Activated T-cell treated with anti-CD3 and anti-CD28 coated beads, Interleukin-2, amount 50 U/mL, for 48 hours (primary cell): ENCODE results near the gene STC2.

ENCODE experiments used
- DNase-seq, 2 experiments: peaks; one replicate each; pipeline ENCODE4 v3.0.0-alpha.2; 2020

Gene STC2

DNA sequence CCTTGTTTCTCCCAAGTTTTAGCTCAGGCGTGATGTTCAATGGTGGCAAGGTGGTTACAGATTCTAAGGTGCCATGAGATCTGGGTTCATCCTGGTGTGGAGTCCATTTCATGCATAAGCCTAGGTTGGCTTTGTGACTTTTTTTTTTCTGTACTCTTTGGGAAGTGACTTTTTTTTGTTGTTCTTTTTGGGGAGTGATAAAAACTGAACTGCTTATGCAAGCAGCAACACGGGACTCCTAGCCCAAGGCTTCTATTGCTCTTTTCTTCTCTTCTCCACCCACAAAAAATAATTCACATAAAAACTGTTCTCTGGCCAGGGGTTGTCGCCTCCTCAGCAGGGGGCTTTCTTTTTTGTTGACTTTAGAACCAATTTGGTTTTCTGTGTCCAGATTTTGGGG is 15.4 kb downstream of the STC2 start:
- DNase-seq: no peak

DNA sequence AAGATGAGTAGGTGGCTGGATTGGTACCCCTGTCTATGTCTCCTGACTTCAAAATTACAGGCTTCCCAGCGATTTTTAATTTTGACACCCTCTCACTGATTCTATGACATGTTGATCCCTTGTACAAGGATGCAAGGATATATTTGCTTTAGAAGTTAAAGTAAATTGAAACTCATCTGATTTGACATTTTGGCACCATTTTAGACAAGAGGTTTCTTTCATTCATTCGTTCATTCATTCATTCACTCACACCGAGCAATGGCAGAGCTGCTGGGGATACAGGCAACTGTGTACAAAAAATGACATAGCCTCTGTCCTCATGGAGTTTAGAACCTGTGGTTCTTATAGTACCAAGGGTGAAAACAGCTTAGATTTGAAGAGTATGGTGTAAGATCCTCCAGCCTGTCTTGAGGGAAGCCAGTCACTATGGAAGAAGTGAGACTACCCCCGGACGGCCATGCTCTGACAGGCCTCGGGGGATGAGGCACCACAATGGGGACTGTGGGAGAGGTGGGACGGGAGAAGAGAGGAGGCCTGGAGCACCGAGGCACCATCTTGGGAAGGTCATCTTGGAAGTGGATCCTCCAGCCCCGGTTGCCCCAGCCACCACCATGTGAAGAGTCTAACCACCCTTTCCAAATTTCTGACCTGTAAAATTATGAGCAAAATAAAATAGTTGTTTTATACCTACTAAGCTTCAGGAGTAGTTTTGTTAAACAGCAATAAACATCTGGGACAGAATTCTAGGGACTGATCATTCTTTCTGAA is 16.2 kb downstream of the STC2 start:
- DNase-seq: no peak

DNA sequence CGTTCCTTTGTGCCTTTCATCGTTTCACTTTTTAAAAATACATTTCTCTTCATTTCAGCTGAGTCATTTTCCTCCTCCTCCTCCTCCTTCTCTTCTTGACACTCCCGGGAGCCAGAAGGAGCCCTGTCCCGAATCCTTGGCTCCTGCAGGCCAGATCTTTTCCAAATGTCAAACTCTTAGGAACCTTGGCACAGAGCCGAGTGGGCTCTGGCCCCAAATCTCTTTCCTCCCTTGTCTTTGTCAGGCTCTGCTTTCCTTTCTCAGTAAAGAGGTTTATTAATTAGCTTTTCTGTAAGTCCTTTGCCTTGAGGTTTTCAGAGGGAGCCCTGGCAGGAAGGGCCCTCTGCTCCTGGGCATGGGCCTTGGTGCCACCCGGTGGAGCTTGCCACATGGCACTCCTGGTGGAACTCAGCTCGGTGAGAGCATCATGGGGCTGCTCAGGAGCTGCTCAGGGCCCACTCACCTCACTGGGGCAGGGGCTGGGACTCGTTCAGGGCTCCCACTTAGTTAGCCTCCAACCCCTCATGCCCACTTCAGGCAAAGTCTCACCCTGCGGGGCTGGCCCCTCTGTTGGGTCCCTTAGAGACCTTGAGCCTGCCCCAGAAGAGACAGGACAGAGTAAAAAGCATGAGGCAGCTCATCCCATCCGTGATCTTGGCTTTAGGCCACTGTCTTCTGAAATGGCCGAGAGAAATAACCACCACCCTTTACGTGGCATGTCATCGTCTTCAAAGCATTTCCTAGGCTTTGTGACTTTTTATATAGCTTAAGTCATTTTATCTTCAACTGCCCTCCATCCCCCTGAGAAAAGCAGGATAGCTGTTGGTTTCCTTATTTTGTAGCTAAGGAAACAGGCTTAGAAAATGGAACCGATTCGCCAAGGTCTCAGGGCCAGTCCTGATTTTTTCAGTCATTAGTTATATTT is 17.1 kb downstream of the STC2 start:
- no peak for DNase-seq

DNA sequence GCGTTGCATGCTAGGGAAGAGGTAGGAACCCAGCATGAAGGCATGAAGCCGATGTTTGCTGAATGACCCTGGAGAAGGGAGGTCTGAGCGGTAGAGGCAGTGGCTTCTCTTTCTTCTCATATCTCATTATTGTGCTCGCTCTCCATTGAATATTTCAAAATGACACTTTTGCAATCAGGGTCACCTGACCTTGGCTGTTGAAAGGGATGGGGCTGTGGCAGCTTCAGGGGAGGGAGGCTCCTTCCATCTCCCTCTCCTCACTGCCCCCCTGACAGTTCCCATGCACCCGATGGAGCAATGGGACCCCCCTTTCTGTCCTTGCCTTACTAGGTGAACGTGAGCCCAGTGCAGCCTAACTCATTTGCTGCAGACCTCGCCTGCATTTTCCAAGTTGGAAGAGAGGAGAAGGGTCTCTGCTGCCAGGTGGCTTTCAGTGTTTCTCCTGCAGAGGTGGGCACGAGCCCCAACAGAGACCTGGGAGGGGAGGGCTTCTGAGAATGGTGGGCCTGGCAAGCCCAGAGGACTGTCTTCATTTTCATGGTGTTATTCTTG is 17.9 kb downstream of the STC2 start:
- no peak for DNase-seq

DNA sequence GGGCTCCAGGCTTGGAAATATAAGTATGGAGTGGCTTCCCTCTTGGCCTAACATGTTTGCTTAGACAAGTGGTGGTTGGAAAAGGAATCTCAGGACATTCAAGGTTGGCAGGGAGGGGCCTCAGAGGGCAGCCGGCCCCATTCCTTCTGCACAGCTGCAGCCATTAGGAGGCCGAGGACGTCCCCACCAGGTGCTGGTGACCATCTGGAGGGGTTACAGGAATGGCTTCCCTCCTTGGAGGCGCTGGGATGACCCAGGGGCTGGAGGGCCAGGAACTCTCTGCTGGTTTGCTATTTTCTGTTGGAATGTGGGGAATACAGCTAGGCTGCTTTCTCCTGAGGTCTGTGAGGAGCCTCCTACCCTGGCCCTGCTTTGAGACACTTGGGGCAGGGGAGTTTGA is 18.5 kb downstream of the STC2 start:
- DNase-seq: no peak

DNA sequence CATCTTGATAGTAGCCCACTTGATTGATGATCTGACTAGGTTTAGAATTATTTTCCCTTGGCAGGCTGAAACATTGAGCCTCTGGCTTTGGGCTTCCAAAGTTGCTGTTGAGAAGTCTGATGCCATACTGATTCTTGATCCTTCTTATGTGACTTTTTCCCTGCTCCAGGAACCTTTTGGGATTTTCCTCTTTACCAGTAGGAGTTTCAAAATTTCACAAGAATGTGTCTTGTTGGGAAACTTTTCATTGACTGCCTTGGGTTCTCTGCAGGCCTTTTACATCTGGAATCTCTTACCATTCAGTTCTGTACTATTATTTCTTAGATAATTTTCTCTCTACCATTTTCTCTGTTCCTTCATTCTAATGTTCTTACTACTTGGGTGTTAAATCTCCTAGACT is 20.0 kb downstream of the STC2 start:
- DNase-seq: no peak

DNA sequence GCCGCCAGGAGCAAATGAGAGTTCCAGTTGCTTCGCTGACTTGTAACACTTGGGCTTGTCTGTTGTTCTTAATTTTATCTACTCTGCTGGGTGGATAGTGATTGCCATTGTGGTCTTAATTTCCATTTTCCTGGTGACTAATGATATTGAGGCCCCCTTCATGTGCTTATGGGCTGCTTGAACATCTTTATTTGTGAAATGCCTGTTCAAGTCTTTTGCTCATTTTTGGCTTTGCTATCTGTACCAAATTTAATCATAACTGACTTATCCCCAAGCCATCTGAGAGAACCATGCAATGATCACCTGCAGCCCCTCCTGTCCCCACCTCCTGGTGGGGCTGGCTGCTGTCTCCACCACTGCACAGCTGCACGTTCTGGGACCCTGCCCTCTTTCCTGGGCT is 20.5 kb downstream of the STC2 start:
- no peak for DNase-seq

DNA sequence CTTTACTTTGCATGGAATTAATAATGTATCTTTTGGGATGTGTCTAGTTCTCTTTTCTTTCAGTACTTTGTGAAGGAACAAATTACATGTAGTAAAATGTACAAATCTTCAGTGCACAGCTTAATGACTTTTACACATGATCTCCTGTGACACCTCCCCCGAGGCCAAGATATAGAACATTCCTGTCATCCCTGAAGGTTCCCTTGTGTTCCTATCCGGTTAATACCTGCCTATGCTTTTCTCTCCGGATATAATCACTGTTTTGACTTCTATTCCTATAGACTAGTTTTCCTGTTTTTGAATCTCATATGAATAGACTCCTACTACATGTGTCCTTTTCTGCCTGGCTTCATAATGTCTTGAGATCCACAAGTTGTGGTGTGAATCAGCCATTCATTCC is 21.5 kb downstream of the STC2 start:
- DNase-seq: no peak

DNA sequence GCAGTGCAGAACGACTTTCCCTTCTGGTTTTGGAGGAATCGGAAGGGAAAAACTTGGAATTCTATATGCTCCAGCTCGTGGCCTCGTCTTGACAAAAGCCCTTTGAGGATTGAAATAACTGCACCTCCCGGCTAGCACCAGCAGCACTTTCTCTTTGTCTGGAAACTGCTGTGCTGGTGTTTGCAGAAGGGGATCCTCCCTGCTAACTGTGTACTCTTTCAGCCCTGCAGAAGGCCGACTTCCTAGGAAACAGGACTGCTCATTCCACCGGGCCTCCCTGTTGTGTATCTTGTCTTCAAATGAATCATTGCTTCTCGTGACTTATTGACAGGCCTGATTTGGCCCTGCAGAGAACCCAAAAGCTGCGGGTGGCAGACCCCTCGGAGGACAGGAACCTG is 23.6 kb downstream of the STC2 start:
- DNase-seq: no peak

DNA sequence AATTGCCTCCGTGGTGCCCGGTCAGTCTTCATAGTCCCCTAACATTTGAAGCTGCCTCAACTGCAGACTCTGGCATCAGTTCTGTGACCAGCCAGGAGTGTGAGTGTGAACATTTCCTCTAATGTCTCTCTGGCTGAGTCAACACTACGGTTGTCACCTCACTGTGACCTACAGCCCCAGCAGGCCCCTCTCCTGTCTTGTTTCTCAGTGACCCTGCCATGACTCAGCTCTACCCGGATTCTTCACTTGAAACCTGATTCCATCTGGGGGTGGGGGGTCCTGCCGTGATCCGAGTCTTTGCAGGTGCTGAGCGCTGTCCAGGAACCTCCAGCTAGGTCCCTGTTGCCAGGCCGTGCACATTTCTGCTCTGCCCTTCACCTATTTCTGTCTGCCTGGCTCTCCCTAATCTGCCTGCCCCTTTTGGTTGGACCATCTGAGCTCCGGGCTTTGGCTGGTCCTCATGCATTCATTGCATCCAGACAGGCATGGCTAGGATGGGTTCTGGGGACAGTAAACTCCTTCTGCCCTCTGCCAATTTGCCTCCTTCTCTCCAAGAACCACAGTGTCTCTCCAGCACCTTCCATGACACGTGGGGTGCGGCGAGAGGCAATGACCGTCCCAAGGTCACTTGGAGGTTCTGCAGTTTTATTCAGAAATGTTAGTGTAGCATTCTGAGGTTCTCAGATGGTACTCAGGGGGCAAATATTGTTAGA is 24.2 kb downstream of the STC2 start:
- no peak for DNase-seq

DNA sequence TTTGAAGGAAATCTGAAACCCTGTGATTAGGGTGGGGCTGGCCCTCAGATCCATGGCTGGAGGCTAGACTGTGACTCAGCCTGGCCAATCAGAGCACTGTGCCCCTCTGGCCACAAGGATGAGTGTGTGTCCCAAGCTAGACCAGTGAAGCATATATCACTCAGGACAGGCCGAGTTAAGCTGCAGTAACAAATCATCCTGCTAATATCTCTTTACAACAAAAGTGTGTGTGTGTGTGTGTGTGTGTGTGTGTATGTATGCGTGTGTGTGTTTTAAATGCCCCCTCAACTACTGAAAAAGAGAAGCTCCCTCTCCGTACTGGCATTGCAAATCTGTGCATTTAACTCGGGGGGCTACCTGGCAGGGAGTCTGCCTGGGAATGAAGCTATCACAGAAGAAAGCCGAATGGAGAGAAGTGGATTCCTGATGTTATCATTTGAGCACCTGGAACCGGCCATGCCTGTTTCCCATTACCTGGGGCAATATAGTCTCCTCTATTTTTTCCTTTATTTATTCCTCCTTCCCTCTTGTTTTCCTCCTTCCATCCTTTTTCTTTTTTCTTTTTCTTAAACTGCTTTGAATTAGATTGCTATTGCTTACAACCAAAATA is 25.6 kb downstream of the STC2 start:
- no peak for DNase-seq

DNA sequence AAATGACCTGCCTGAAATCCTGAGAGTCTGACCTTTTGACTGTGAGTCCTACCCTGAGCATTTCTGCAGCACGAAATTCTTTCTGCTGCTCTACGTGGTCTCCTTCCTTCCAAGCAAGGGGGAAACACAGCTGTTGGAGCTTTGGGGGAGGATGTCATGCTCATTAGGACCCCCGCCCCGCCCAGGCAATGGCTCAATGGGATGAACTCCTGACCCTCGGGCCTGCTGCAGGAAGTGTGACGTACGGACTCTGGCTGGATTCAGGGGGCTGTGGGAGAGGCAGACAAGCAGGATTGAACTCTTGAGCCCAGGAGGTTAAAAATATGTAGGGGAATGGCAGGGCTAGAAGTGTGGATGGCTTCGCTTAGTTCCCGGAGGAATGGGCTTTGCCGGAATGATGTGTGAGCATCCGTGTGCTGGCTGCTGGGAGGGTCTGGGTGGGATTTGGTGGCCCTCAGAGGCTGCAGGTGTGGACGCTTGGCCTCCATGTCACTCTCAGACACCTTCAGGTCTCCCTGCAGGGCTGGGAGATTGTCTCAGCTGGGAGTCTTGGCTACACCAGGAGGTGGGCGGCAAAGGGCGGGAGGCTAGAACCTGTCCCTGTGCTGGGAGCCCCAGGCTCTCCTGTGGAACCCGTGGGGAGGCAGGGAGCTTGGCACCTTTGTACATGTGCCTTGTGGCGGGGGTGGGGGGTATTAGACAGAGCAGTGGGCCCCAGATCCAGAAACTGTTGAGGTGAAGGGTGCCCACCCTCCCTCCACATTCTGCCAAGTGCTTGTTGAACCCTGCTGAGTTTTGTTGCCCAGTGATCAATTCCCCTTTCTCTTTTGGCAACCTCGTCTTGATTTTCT is 26.3 kb downstream of the STC2 start:
- DNase-seq: no peak

DNA sequence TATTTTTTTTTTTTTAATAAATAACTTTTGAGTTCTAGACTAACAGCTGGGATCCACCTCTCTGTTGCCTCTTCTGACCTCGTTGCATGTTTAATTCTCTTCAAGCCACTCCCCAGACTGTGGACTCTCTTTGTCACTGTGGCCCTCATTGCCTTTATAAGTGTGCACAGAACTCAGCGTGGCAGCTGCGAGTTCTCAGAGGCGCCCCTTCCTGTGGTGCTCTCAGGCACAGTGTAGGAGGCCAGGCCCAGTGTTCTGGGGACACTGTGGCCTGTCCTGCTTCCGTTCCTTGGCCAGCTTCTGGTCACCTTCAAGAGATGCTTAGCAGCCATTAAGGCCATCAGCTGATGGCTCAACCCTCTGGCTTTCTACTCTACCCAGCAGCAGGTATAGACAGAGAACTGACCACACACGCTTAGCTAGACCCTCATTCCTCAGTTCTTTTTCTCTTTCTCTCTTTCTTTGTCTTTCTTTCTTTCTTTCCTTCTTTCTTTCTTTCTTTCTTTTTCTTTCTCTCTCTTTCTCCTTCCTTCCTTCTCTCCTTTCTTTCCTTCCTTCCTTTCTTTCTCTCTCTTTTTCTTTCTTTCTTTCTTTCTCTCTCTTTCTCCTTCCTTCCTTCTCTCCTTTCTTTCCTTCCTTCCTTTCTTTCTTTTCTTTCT is 27.7 kb downstream of the STC2 start:
- DNase-seq: no peak

DNA sequence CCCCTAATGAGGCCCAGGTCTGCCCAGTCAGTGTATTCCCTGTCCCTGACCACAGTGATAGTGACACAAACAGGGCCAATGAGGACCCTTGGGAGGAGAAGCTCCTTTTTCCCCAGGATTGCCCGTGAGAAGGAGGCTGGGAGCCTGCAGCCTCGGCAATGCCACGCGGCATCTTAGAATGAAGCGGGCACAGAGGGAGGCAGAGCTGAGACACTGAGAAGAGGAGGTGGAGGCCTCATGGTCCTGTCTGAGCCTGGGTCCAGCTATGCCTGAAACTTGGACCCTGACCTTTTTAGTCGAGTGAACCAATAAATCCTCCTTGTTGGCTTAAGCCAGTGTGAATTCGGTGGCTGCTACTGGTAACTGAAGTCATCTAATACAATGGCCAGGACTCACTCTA is 28.4 kb downstream of the STC2 start:
- DNase-seq: no peak

DNA sequence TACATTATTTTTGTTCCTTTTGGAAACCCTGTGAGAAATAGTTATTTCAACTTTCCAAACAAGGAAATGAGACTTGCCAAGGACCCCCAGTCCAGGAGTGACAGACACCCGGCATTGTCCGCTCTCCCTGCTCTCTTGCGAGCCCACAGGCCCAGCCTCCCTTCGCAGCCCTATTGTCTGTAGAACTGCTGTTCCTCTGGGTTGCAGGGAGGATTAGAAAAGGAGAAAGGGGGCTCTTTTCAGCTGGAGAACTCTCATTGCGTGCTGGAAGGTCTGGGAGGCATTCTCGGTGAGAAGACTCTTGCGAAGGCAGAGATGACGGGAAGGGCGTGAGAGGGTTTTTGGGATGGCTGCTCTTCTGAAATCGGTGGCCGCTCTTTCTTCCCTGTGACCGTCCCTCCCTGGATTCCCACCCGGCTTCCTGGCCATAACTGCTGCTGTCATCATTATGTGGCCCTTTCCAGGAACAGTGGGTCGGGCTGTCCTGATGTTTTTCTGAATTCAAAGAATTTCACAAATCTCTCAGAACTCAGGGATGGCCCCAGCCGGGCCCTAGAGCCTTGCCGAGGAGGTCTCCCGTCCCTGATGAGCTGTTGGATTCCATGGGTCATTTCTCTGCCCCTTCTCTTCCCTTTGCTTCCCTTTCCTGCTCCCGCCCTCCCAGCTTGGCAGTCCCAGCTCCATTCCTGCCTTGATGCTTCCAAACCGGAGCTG is 29.8 kb downstream of the STC2 start:
- no peak for DNase-seq

DNA sequence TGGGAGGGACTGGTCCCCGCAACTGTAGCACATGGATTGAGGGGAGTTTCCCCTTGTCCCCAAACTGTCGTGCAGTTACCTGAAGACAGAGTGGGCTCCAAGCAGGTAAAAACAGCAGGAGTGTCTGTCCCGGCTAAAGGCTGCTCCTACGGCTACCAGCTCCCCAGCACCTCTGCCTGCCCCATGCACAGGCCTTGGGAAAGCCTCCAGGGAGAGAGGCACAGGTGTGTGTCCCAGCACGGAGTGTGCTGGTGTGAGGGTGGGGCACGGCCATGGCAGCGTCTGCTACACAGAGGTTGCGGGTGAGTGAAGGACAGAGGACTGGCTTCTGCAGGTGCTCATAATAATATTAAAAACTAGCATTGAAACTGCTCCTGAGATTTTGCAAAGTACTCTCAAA is 30.4 kb downstream of the STC2 start:
- DNase-seq: no peak

DNA sequence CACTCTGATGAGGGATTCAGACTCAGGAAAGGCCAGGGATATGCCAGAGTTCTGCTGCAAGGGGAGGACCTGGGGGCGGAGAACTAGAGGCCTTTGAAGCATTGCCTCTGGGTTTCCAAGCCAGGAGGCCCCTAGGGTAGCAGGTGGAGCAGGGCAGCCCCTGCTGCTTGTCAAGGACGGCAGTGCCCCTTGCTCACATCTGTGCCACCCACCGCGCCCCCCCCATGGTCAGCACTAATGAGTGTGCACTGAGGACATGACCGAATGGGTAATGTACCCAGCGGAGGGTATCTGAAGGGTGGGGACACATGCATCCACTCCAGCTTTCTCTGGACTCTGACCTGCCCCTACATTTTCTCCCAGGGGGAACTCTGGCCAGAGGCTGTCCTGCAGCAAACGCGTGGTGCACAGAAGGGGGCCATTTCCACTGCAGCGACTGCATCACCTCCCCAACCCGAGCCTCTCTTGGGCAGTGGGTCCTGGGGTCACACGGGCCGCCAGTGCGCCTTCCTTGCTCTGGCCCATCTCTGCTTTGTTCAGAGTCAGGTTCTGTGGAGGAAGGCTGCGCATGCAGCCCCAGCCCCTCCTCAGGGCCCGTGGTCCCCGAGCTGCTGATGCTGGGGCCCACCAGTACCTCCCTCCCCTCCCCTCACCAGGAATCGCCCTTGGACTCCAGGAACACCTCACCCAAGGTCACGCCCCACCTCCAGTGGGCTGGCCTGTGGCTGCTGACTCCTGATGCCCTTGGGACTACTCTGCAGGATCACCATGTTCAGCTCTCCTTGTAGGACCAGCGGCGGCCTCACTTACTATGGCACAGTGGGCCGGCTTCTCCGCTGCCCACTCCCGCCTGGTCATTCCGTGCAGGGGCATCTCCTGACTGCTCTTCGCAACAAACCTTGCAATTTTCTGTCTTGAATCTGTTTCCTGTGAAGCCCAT is 31.2 kb downstream of the STC2 start:
- no peak for DNase-seq

DNA sequence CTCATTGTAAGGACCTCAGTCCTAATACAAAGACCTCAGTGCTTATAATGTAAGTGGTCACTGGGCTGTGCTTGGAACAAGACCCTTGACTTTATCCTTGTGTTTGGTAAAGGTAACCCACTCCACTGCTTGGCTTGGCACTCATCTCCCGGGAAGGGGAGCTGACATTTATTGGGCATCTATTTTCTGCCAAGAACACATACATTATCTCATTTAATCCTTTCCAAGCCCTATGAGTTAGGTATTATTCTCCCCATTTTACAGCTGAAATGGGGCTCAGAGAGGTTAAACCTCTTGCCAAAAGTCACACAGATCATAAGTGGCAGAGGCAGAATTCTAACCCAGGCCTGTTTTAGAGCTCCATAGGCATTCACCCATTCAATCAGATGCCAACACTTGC is 32.4 kb downstream of the STC2 start:
- DNase-seq: no peak

DNA sequence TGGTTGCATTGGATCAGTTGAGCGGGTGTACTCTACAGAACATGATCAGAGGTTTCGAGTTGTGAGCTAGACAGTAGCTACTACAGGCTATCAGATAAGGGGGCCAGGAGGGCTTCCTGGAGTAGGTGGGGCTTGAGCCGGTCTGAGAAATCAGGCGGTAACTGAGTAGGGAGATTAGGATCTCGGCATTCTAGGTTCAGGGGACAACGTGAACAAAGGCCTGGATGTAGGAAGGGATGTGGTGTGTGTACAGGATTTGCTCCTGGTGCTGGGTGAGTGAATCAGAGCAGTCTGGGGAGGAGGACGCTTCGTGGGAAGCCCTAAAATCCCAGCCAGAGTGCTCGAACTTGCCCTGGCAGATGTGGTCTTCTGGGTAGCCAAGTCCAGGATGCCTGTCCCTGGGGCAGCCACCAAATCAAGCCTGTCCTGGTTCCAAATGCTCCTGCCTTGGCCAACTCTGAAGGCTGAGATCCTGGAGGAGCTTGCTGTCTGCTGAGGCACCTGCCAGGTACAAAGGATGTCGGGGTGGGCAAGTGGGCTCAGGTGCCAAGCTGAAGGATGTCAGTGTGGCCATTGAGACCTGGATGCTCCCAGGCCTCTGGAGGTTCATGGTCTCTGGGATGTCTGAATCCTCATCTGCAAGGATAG is 33.4 kb downstream of the STC2 start:
- no peak for DNase-seq
